ENCODE measurements around the gene NOVA1.

Gene NOVA1

DNA sequence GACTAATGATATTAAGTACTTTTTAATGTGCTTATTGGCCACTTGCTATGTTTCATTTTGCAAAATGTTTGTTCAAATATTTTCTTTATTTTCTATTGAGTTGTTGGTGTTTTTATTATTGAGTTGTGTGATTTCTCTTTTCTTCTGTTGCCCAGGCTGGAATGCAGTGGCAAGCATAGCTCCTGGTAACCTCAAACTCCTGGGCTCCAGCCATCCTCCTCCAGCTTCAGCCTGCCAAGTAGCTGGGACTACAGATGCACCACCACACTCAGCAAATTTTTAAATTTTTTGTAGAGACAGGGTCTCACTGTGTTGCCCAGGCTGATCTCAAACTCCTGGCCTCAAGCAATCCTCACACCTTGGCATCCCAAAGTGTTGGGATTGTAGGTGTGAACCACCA is 199.2 kb downstream of the NOVA1 start:
- Histone ChIP-seq H3K36me3 (ENCODE audit: insufficient read depth, low read length) (no peaks in the 10 kb centered on the region), H3K9ac (ENCODE audit: low read depth, low read length) (no peak overlapping the region), H3K4me3 (ENCODE audit: low read length) (no peak overlapping the region), H3K4me2 (ENCODE audit: low read length) (no peak overlapping the region), H3K9me3 (replicated peaks; ENCODE audit: low read length) (no peaks in the 10 kb centered on the region), H3K4me1 (ENCODE audit: control insufficient read depth, insufficient read depth, low read length) (no peaks in the 10 kb centered on the region), H3K27me3 (ENCODE audit: control insufficient read depth, insufficient read depth, low read length) (no peaks in the 10 kb centered on the region)
